Measurements from ENCODE around the gene UNC93A. TPM values are rescaled to one million over a fixed set of nuclear protein-coding genes. Genes with fewer than 3 reads are reported as not detected.

UNC93A gene
- total RNA-seq, 1 donor from 2014 or later = not detected

DNA sequence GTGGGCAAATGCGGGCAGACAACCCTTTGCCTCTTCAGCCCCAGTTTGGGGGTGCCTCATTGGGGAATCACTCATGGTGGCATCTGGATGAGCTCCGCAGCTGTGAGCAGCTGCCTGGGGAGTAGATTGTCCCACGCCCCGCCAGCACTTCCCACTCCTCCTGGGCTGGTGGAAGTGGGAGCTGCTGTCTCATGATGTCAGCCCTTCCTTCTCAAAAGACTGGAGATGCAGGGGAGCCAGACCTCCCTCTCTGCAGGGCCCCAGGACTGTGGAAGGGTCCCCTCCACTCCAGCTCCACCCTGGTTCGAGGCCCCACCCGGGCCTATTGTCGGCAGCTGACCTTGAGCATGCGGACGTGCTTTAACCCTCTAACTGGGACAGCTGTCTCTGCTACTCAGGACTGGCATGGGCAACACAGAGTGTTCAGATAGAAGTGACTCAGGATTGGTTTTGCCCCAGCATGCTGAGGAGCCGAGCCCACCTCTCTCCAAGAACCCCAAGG is 2.0 kb downstream of the UNC93A start:
- DNase-seq (ENCODE audit: low read depth in 2 of 2) = no peak

GRCh38 chr6:167293590-167294091 is 2.5 kb downstream of the UNC93A start:
- DNase-seq (ENCODE audit: low read depth in 2 of 2) = no peak

- DNase-seq (ENCODE audit: low read depth in 2 of 2) = no peak
Measured at GRCh38 chr6:167294241-167294640, 3.1 kb downstream of the UNC93A start.

DNA sequence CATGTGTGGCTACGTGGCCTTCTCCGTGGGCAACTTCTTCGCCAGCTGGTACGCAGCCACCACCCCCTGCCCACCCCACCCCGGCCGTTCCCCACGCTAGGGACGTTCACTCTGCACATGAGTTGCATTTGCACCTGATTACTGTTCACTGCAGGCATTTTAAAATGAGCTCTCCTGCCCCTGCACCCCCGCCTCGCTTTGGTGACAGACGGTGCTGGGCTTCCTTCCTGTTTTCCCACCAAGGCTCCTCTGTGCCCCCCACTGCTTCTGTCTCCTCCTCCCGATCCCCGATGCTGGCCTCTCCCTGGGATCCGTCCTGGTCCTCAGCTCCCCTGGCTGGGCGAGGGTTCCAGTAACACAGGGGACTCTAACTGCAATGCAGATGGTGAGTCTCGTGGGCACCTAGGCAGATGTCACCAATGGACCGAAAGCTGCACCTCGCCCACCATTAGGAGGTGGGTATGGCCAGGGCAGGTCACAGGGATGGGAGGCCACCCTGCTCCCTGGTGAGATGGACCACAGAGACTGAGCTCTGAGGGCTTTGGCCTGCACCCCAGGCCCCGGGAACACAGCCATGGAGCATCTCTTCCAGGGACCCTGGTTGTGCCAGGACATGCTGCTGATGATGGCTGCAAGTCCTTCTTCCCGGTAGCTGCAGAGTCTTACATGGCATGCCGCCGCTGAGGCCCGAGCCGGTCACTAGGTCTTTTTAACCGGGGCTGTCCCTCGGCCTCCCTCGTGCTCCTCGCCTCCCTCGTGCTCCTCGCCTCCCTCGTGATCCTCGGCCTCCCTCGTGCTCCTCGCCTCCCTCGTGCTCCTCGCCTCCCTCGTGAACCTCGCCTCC is 3.8 kb downstream of the UNC93A start:
- DNase-seq (ENCODE audit: low read depth in 2 of 2) = no peak

GRCh38 chr6:167295495-167296292 is 4.6 kb downstream of the UNC93A start:
- DNase-seq (ENCODE audit: low read depth in 2 of 2) = no peak

DNA sequence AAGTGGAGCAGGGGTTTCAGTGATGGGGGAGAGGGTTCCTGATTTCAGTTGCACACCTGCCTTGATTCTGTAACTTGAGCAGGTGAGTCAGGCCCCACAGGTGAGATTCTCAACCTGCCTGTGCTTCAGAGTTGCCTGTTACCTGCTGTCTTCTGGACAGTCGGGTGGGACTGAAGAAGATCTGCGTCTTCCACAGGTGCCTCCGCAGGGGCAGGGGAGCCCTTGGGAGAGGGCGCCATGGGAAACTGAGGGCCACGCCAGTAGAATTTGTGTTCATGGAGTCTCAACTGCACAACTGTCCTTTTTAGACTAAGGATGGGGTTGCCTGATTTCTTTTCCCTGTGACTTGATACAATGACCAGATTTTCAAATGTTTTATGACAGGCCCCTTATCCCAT is 5.2 kb downstream of the UNC93A start:
- DNase-seq (ENCODE audit: low read depth in 2 of 2) = no peak

GRCh38 chr6:167296902-167297301 is 5.8 kb downstream of the UNC93A start:
- no peak for DNase-seq (ENCODE audit: low read depth in 2 of 2)

- DNase-seq (ENCODE audit: low read depth in 2 of 2) = no peak
Measured at GRCh38 chr6:167298127-167298526, 7.0 kb downstream of the UNC93A start.

DNA sequence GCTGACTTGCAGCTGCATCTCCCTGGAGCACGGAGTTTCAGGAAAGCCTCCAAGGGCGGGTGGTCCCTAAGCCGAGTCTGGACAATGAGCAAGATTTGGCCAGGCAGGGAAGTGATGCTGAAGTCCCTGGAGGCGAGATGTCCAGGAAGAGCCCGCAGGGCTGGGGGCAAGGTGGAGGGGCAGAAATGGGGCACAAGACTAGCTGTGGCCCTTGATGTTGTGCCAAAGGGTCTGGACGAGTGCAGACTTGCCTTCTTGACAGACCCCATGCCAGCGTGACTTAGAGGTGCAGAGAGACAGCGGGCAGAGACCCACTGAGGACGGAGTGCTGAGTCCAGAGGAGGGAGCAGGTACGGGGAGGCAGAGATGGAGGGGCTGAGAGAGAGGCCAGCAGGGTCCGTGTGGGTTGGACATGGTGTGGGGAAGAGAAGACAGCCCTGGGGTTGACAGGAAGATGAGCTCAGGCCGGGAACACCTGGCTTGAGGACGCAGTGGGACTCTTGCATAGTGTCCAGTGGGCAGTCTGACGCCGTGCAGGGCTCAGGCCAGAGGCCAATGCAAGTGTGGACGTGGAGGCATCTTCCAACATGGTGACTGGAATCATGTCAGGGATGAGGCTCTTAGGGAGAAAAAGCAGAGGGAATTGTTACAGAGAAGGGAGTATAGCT is 8.7 kb downstream of the UNC93A start:
- DNase-seq (ENCODE audit: low read depth in 2 of 2) = no peak

GRCh38 chr6:167300902-167301777 is 10.0 kb downstream of the UNC93A start:
- no peak for DNase-seq (ENCODE audit: low read depth in 2 of 2)

- no peak for DNase-seq (ENCODE audit: low read depth in 2 of 2)
Measured at GRCh38 chr6:167302074-167302473, 11.0 kb downstream of the UNC93A start.

GRCh38 chr6:167302796-167303195 is 11.7 kb downstream of the UNC93A start:
- no peak for DNase-seq (ENCODE audit: low read depth in 2 of 2)

DNA sequence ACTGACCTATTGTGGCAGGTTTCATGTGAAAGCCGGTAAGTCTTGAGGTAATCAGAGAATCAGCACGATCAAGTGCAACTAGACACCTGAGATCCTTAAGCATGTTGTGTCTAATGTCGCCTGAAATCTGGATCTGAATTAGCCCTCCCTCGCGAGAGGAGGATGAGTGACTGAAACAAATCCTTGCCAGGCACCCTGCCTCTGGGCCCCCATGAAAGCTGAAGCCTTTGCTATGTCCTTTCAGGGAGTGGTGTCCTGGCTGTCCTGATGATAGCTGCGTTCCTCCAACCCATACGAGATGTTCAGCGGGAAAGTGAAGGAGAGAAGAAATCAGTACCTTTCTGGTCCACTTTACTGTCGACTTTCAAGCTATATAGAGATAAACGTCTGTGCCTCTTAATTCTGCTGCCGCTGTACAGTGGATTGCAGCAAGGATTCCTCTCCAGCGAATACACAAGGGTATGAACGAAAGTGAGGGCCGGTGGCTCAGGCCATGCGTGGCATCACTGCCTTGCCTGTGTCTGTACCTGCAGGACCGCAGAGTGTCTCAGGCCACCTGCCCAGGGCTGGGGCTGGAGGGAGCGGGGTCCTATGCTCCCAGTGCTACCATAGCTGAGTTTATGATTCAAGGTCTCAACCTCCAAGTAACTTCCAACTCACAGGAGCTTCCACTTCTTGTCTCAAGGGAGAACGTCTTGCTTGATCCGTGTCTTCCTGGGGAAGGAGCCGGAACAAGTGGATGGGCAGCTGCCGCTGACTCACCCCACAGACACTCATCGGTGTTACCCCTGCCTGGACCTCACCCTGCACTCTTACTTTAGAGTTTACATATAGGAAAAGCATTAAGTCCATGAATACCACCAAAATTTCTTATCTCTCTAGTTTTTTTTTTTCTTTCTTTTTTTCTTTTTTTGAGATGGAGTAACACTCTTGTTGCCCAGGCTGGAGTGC is 12.8 kb downstream of the UNC93A start:
- DNase-seq (ENCODE audit: low read depth in 2 of 2) = no peak

GRCh38 chr6:167304912-167305311 is 13.8 kb downstream of the UNC93A start:
- no peak for DNase-seq (ENCODE audit: low read depth in 2 of 2)

- DNase-seq (ENCODE audit: low read depth in 2 of 2) = no peak
Measured at GRCh38 chr6:167305796-167306195, 14.7 kb downstream of the UNC93A start.

DNA sequence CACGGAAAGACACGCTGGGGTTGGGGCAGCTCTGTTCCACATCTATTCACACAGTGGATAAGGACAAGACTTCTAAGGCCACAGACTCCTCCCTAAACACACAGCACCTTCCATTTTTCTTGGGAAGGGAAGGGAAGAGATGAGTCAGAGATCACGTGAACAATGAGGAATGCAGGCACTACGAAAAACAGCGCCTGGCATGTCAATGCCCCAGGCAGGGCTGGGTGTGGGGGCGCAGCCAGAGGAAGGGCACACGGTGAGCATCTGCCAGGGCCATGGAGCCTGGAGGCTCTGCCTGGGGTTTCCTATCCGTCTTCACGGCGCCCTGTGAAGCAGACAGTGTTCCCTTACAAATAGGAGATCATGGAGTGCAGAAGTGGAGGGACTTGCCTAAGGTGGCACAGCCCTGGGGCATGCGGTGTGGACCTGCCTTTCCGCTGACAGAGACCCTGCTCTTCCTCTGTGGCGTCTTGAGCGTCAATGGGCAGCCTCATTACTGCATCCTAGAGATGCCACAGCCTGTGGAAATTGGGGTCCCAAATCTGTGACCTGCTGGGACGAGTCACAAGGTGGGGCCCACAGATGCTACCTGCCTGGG is 15.4 kb downstream of the UNC93A start:
- DNase-seq (ENCODE audit: low read depth in 2 of 2) = no peak

DNA sequence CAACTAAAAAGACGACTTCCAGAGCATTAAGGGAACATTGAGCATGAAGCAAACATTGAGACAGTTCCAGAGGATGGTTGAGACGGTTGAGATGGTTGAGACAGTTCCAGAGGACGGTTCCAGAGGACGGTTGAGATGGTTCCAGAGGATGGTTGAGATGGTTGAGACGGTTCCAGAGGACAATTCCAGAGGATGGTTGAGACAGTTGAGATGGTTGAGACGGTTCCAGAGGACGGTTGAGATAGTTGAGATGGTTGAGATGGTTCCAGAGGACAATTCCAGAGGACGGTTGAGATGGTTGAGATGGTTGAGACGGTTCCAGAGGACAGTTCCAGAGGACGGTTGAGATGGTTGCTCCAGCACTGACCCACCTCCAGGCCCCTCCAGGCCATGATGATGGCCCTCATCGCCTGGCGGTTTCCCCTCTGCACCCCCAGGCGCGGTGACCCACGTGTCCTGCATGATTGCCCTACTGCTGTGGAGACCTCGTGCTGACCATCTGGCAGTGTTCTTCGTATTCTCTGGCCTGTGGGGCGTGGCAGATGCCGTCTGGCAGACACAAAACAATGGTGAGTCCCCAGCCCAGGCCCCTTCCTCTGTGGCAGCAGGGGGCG is 16.3 kb downstream of the UNC93A start:
- no peak for DNase-seq (ENCODE audit: low read depth in 2 of 2)

DNA sequence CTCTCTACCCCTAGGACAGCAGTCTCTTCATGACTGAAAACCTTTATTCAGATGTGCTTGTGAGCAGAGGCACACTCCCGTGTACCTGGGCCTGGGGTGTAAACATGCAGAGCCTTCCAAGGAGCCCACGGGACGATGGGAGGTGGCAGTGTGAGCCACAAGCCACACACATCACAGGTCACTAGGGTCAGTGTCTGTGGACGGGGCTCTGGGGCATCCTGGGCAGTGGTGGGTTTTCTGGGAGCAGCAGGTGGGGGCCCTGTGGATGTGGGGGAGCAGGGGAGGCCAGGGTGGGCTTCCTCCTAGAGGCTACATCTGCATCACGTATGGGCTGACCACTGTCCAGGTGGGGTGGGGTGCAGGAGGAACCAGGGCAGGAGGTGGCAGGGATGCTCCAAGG is 17.1 kb downstream of the UNC93A start:
- DNase-seq (ENCODE audit: low read depth in 2 of 2) = no peak
